Dedifferentiated amniotic fluid mesenchymal stem cell (primary cell): ENCODE measurements around the gene HBA2.
"Not testable (repeated sequence)": the region's sequence is repeated elsewhere in the genome, so short reads cannot be mapped to it uniquely, and the experiment has no call there.

Experiments used
- DNase-seq: peaks from one replicate; pipeline ENCODE4 v3.0.0-alpha.2; 2016; ENCODE audit errors: extremely low spot score

The HBA2 gene

GRCh38 chr16:194516-194915 is 21.8 kb downstream of the HBA2 start:
- DNase-seq = no peak

GRCh38 chr16:200388-200787 is 27.7 kb downstream of the HBA2 start:
- DNase-seq = no peak

GRCh38 chr16:203246-203645 is 30.6 kb downstream of the HBA2 start:
- no peak for DNase-seq

- DNase-seq = not testable (repeated sequence)
Observed at GRCh38 chr16:204046-204445, 31.4 kb downstream of the HBA2 start.

GRCh38 chr16:209359-209758 is 36.7 kb downstream of the HBA2 start:
- DNase-seq = not testable (repeated sequence)

GRCh38 chr16:211631-212180 is 39.0 kb downstream of the HBA2 start:
- DNase-seq = not testable (repeated sequence)

GRCh38 chr16:212999-213398 is 40.3 kb downstream of the HBA2 start:
- DNase-seq = no peak

GRCh38 chr16:220021-220420 is 47.3 kb downstream of the HBA2 start:
- DNase-seq = no peak
